ENCODE measurements around the gene TBC1D22B.

DNA sequence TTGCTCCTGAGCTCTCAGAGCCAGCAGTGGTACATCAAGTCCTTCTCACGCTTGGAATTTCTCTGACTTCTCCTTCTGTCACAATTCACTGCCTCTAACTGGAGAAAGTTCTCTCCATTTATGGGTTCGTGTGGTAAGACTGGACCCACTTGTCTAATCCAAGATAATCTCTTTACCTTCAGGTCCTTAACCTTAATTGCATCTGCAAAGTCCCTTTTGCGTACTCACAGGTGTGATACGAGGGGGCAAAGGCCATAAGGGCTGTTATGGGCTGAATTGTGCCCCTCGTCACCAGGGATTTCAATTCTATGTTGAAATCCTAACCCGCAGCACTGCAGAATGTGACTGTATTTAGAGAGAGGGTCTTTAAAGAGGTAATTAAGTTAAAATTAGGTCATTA is 27.5 kb upstream of the TBC1D22B start:
- no peak for TF ChIP-seq EP300 (IDR thresholded peaks at IDR 0.05)
- TF ChIP-seq POLR2A (IDR thresholded peaks at IDR 0.05; ENCODE audit: low read depth): no peak
- TF ChIP-seq, protein P1, sequence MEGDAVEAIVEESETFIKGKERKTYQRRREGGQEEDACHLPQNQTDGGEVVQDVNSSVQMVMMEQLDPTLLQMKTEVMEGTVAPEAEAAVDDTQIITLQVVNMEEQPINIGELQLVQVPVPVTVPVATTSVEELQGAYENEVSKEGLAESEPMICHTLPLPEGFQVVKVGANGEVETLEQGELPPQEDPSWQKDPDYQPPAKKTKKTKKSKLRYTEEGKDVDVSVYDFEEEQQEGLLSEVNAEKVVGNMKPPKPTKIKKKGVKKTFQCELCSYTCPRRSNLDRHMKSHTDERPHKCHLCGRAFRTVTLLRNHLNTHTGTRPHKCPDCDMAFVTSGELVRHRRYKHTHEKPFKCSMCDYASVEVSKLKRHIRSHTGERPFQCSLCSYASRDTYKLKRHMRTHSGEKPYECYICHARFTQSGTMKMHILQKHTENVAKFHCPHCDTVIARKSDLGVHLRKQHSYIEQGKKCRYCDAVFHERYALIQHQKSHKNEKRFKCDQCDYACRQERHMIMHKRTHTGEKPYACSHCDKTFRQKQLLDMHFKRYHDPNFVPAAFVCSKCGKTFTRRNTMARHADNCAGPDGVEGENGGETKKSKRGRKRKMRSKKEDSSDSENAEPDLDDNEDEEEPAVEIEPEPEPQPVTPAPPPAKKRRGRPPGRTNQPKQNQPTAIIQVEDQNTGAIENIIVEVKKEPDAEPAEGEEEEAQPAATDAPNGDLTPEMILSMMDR (IDR thresholded peaks at IDR 0.05): no peak
- no peak for TF ChIP-seq POLR2AphosphoS5 (IDR thresholded peaks at IDR 0.05)
